Activated CD8-positive, alpha-beta memory T cell treated with anti-CD3 and anti-CD28 coated beads, Interleukin-2, amount 50 U/mL, for 4 hours (primary cell): ENCODE measurements around the gene MORF4L2.
A peak's percentile ranks its signal among the peaks of the same experiment; 100 is the strongest.

ENCODE experiments used
- DNase-seq: peaks from one replicate; pipeline ENCODE4 v3.0.0-alpha.2; 2020

Gene MORF4L2

DNA sequence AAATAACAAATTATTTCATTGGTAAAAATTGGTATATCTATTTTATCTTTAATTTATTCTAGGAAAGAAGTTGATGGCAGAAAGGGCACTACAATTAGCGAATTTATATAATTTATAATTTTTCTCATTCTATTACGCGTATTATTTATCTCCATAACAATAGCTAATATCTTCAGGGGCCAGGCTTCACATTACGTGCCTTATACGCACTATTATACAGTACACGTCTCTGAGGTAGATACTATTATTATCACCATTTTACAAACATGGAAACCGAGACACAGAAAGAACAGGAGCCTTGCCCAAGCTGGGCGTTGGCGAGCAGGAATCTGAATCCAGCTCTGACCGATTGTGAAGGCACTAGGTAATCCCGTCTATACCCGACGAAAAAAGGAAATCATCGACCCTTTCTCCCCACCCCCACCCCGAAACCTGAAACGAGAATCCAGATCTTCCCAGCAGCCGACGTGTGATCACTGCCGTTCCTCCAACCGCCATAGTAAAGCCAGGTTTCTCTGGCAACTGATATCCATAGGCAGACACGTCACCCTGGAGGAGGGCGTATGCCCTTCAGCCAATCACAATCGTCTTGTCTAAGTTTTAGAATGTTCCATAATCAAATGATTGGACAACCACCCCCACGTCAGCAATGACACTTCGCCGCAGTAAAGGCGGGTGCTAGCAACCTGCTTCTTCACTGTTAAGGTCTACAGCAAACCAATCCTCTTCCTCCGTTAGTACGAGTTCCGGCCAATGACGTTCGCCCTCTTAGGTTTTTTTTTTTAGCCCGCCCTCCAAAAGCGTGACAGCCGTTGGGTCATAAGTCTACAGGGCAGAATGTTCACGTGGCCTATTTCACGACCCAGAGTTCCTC is at the start of gene MORF4L2:
Gene MORF4L2 (minus strand): TSS at position 501 of the 874 bp plus-strand sequence. CDS start 9,672 bp downstream, outside the sequence.
- DNase-seq = peak; percentile 83

DNA sequence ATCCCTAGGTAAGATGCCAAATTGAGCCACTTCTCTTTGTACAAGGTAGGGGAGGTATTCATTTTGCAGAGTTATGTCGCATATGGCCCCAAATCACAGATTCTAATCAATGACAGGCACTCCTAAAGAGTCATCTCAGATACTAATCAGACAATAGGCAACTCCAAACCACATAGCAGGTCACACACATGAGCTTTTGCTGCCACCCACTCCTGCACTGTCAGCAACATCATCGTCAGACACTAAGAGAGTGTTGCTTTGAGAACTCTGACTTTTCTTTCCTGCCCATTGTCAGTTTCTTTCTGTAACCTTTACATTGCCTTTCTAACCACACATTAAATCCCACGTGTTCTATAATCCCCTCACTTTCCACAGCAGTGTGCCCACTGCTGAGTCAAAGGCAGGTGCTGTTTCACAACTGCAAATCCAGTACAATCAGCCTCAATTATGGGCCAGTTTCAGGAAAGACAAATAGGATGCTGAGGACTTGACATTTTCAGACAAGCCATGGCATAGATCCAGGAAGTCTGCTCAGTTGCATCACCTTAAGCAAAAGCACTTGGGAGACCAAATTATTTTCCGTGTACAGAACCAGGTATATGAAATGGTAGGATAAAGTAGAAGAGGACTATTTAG is 47.7 kb upstream of the MORF4L2 start:
- no peak for DNase-seq

- DNase-seq = no peak
These were observed 46.5 kb upstream of the MORF4L2 start for GRCh38 chrX:103733017-103733416.

GRCh38 chrX:103730796-103731493 is 44.4 kb upstream of the MORF4L2 start:
- no peak for DNase-seq

- no peak for DNase-seq
These were observed 43.8 kb upstream of the MORF4L2 start for GRCh38 chrX:103730147-103730795.

- DNase-seq = no peak
These were observed 42.5 kb upstream of the MORF4L2 start for GRCh38 chrX:103729015-103729414.

GRCh38 chrX:103727115-103727514 is 40.6 kb upstream of the MORF4L2 start:
- no peak for DNase-seq

DNA sequence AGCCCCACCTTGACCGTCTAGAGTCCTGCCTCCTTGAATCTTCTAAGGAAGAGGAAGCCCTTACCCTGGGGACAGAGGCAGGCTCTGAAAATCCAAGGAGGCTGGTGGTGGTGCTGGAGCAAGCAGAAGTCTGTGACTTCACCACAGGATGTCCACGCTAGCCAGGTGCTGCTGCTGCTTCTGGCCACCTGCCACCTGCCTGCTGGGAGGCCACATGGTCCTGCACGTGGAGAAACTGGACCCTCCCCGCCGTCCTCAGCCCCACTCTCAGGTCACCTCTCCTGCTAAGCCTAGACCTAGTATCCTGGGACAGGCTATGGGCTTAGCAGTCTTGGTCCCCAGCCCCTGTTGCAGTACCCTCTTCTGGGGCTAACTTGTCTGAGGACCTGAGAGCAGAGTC is 40.0 kb upstream of the MORF4L2 start:
- DNase-seq = no peak

DNA sequence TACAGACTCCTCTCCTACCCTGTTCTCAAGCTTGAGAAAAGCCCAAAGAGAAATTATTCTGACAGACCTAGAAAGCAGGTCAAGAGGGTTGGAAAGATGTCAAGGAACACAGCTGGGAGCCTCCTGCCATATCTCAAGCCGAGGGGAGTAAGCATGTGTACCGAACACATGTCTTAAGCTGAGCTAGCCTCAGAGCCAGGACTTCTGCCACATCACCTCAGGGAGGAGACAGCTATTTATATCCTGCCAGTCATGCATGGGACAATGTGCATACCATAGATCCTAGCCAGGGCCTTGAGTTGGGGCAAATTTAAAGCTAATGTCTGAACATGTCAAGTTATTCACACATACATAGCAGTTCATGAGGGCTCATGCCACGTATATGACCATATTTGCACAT is 36.0 kb upstream of the MORF4L2 start:
- no peak for DNase-seq

- no peak for DNase-seq
These were observed 31.6 kb upstream of the MORF4L2 start for GRCh38 chrX:103718120-103718519.

GRCh38 chrX:103716962-103717361 is 30.5 kb upstream of the MORF4L2 start:
- no peak for DNase-seq

DNA sequence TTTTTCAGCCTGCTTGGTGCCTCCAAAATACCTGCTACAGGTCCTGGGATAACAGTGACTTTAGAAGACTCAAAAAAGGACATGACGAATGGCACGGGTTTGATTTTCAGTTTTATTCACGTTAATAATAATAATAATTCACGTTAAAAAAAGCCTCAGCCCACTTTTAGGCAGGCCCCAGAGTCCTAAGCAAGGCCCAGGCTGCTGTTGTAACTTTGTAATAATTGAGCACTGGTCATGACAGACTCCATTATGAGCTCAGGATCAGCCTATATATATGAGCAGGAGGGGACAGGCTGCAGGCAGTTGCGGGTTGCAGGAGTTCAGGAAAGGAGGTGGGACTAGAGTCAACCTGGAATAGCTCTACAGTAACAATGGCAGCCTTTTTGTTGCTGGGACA is 24.1 kb upstream of the MORF4L2 start, which contains the start of gene TMEM31:
Gene TMEM31 (plus strand): TSS at position 301 of the 400 bp plus-strand sequence. CDS start 1,350 bp downstream, outside the sequence.
- no peak for DNase-seq

DNA sequence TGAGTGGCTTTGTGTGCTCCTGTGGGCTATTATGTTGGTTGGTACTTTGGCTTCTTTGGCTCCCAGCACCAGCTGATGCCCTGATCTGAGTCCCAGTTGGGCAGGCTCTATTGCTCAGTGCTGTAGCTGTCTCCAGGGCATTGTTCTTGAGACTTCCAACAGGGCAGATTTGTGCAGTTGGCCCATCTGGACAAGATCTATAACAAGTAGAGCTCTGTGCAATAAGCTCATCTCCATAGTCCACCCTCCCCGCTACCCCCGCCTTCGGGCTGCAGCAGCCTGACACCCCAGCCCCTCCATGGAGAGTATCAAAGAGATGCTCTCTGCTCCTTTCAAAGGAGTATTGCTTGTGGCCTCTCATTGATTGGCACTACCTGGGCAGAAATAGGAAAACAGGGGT is 18.4 kb upstream of the MORF4L2 start:
- DNase-seq = no peak

- no peak for DNase-seq
These were observed 12.7 kb upstream of the MORF4L2 start for GRCh38 chrX:103699243-103699642.

- no peak for DNase-seq
These were observed 11.2 kb upstream of the MORF4L2 start for GRCh38 chrX:103697687-103698086.

DNA sequence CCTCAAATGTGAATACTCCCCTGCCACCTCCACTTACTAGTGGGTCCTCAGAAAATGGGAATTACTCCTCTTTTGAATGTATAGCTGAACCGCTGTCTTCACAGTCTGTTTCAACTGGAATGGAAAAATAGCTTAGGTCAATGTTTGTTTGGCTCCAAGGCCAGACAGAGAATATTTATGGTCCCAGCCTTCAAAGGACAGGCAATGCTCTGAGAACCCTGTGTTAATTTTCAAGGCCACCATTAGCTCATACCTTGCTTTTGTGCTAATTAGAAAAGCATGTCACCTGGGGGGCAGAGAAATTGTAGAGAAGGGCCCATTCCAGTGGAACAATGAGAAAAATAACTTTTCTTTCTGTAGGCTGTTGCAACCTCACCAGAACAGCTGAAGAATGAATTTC is 4.6 kb upstream of the MORF4L2 start:
- no peak for DNase-seq

- DNase-seq = no peak
These were observed 2.4 kb upstream of the MORF4L2 start for GRCh38 chrX:103688946-103689345.

DNA sequence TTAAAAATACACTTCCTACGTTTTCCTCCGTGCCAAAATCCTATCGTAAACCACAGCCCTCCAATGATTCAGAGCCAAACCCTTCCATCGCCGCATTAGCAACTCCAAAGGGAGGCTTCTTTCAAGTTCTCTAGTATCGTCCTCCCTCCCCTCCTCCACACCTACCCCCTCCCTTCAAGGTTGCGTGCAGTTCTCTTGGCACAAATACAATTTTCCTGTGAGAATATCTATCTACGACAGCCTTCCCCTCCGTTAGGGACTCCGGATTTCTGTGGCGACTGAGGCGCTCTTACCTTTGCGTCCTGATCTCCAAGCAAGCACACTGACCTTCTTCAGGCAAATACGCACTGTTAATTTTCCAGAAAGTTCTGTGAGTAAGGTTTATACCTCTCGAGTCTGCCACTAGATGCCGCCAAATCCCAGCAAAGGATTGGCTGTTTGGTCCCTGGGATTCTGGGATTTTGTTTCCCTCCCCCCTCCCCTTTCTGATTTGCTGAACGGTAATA is 1.2 kb upstream of the MORF4L2 start:
- DNase-seq = peak; percentile 31

DNA sequence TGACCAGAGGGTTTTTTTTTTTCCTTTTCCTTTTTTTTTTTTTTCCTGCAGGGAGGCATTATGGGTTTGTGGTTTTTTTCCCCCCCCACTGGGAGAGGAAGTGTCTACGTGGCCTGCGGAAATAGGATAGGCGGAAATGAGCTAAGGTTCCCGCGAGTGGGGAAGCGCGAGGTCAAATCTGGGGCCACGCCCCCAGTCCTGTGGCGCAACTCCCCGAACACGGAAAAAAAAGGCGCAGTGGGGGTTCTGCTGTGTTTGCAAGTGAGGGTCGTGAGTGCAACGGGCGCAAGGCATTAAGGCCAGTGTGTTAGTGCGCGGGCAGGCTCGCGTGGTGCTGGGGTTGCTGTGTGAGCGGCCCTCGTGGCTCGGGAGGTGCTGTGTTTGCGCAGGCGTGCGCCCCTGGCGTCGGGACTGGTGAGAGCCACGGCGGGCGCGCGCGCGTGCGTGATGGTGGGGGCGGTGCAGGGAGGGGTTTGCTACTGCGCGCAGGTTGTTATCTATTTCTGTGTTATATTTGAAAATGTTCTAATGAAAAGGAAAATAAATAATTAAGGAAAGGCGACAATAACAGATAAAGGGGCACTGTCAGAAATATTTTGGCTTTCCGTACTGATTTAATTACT is 685 bp upstream of the MORF4L2 start:
- DNase-seq = peak; percentile 86

- DNase-seq = no peak
These were observed 1.1 kb downstream of the MORF4L2 start for GRCh38 chrX:103685396-103685795.

GRCh38 chrX:103681443-103681842 is 5.1 kb downstream of the MORF4L2 start:
- DNase-seq = no peak
